Measurements from ENCODE around the gene ADGRF3. TPM values are rescaled to one million over a fixed set of nuclear protein-coding genes. Genes with fewer than 3 reads are reported as not detected.

Gene ADGRF3
- total RNA-seq, 2 donors from 2014 or later: 0.35 to 0.93 TPM

DNA sequence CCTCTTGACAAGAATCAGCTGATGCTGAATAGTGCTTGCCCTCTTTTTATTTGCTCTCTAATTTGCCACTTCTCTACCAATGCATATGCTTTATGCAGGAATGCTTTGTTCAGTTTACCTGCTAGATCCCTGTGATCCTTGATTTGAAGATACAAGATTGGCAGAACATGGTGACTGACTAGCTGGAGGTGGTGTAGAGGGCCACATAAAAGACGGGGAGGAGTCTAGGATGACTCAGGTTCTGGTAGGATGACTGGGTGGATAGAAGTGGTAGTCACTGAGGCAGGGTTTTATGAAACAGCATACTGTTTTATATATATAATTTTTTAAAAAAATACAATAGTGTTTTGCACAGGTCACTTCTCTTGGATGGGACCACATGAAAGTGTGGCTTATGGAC lies 6.3 kb upstream of the ADGRF3 start:
- peaks cover 11% of the 10 kb centered on the region for H3K4me1 ChIP-seq (ENCODE audit: control insufficient read depth, insufficient read depth, low read length)
- no peak overlapping the region for H3K27ac ChIP-seq (ENCODE audit: low read depth, low read length)
- no peaks in the 10 kb centered on the region for H3K27me3 Mint-ChIP-seq (ENCODE audit: insufficient read depth)
- 85% methylated on average over 1 of the region's 1 CpG; no CpG with 5 or more reads in 1 of the 2 experiments for WGBS, 2 experiments (ENCODE audit: insufficient coverage in 1 of 2, insufficient read length in 1 of 2)
- no peak for DNase-seq
- TF ChIP-seq CTCF (conservative IDR thresholded peaks at IDR 0.05): no peak
- H3K36me3 Mint-ChIP-seq (ENCODE audit: low read depth): peaks cover 31% of the 10 kb centered on the region
- H3K4me1 Mint-ChIP-seq: peaks cover 33% of the 10 kb centered on the region
- H3K36me3 ChIP-seq (ENCODE audit: control insufficient read depth, insufficient read depth, low read length): peaks cover 33% of the 10 kb centered on the region
- no peak overlapping the region for H3K4me3 ChIP-seq (ENCODE audit: low read length)
- H3K27me3 ChIP-seq (ENCODE audit: control insufficient read depth, insufficient read depth, low read length, poor library complexity, severe bottlenecking): no peaks in the 10 kb centered on the region
- H3K27ac Mint-ChIP-seq: no peak overlapping the region
- H3K9ac ChIP-seq (ENCODE audit: extremely low read depth, low read length, poor library complexity, severe bottlenecking): no peak overlapping the region
- H3K4me3 Mint-ChIP-seq: no peak overlapping the region
- peaks cover 3% of the 10 kb centered on the region for H3K9me3 Mint-ChIP-seq
- no peaks in the 10 kb centered on the region for H3K9me3 ChIP-seq (ENCODE audit: control insufficient read depth, low read length)

DNA sequence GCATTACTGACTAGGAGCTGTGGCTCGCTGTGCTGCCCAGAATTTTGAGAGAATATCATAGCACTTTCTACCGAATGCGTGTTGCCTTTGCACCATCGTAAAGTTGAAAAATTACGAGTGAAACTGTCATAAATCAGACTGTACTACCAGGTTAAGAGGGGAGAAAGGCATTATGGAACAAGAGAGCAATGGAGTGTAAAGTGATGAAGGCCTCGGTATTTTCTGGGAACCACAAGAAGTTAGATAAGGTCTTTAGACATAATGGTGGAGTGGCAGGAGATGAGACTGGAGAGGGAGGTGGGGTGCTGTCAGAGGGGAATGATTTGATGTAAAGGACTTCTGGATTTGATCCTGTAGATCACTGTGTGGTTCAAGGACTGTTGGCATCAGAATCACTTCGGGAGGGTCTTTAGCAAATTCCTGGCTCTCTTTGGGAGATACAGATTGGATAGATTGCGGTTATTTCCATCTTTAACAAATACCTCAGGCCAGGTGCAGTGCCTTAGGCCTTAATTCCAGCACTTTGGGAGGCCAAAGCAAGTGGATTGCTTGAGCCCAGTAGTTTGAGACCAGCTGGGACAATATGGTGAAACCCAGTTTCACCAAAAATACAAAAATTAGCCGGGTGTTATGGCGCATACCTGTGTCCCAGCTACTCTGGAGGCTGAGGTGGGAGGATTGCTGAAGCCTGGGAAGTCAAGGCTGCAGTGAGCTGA lies 4.9 kb upstream of the ADGRF3 start:
- H3K36me3 Mint-ChIP-seq (ENCODE audit: low read depth): peaks cover 31% of the 10 kb centered on the region
- H3K9me3 ChIP-seq (ENCODE audit: control insufficient read depth, low read length): no peaks in the 10 kb centered on the region
- no peak overlapping the region for H3K4me3 Mint-ChIP-seq
- peaks cover 27% of the 10 kb centered on the region for H3K36me3 ChIP-seq (ENCODE audit: control insufficient read depth, insufficient read depth, low read length)
- H3K4me3 ChIP-seq (ENCODE audit: low read length): no peak overlapping the region
- no peak for TF ChIP-seq CTCF (conservative IDR thresholded peaks at IDR 0.05)
- DNase-seq: no peak
- no peak overlapping the region for H3K9ac ChIP-seq (ENCODE audit: extremely low read depth, low read length, poor library complexity, severe bottlenecking)
- H3K27ac ChIP-seq (ENCODE audit: low read depth, low read length): no peak overlapping the region
- H3K4me1 ChIP-seq (ENCODE audit: control insufficient read depth, insufficient read depth, low read length): peaks cover 11% of the 10 kb centered on the region
- H3K27me3 Mint-ChIP-seq (ENCODE audit: insufficient read depth): no peaks in the 10 kb centered on the region
- H3K9me3 Mint-ChIP-seq: peaks cover 3% of the 10 kb centered on the region
- WGBS, 2 experiments (ENCODE audit: insufficient coverage in 1 of 2, insufficient read length in 1 of 2): 95 to 98% methylated on average over 9 to 10 of the region's 10 CpGs
- H3K4me1 Mint-ChIP-seq: peaks cover 34% of the 10 kb centered on the region
- no peaks in the 10 kb centered on the region for H3K27me3 ChIP-seq (ENCODE audit: control insufficient read depth, insufficient read depth, low read length, poor library complexity, severe bottlenecking)
- no peak overlapping the region for H3K27ac Mint-ChIP-seq

DNA sequence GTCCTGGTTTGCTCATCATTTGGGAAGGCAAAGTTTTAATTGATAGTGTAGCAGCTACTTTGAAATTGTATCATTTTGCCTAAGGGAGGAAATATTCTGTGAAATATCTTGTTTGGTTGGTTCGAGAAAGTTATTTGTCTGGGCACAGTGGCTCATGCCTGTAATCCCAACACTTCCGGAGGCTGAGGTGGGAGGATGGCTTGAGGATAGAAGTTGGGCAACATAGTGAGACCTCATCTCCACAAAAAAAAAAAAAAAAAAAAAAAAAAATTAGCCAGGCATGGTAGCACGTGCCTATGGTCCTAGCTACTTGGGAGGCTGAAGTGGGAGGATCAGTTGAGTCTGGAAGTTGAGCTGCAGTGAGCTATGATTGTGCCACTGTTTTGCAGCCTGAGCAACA lies 3.1 kb upstream of the ADGRF3 start:
- Mint-ChIP-seq H3K9me3 (peaks cover 3% of the 10 kb centered on the region), H3K4me1 (peaks cover 27% of the 10 kb centered on the region), H3K27ac (no peak overlapping the region), H3K27me3 (ENCODE audit: insufficient read depth) (no peaks in the 10 kb centered on the region), H3K4me3 (no peak overlapping the region), H3K36me3 (ENCODE audit: low read depth) (peaks cover 31% of the 10 kb centered on the region)
- Histone ChIP-seq H3K4me1 (ENCODE audit: control insufficient read depth, insufficient read depth, low read length) (peaks cover 4% of the 10 kb centered on the region), H3K4me3 (ENCODE audit: low read length) (no peak overlapping the region), H3K27ac (ENCODE audit: low read depth, low read length) (no peak overlapping the region), H3K27me3 (ENCODE audit: control insufficient read depth, insufficient read depth, low read length, poor library complexity, severe bottlenecking) (no peaks in the 10 kb centered on the region), H3K36me3 (ENCODE audit: control insufficient read depth, insufficient read depth, low read length) (peaks cover 23% of the 10 kb centered on the region), H3K9ac (ENCODE audit: extremely low read depth, low read length, poor library complexity, severe bottlenecking) (no peak overlapping the region), H3K9me3 (ENCODE audit: control insufficient read depth, low read length) (no peaks in the 10 kb centered on the region)
- no peak for TF ChIP-seq CTCF (conservative IDR thresholded peaks at IDR 0.05)
- WGBS, 2 experiments (ENCODE audit: insufficient coverage in 1 of 2, insufficient read length in 1 of 2): 91% methylated on average over 3 of the region's 3 CpGs; no CpG with 5 or more reads in 1 of the 2 experiments
- DNase-seq: no peak
